ENCODE measurements around the gene LRRC8D.

DNA sequence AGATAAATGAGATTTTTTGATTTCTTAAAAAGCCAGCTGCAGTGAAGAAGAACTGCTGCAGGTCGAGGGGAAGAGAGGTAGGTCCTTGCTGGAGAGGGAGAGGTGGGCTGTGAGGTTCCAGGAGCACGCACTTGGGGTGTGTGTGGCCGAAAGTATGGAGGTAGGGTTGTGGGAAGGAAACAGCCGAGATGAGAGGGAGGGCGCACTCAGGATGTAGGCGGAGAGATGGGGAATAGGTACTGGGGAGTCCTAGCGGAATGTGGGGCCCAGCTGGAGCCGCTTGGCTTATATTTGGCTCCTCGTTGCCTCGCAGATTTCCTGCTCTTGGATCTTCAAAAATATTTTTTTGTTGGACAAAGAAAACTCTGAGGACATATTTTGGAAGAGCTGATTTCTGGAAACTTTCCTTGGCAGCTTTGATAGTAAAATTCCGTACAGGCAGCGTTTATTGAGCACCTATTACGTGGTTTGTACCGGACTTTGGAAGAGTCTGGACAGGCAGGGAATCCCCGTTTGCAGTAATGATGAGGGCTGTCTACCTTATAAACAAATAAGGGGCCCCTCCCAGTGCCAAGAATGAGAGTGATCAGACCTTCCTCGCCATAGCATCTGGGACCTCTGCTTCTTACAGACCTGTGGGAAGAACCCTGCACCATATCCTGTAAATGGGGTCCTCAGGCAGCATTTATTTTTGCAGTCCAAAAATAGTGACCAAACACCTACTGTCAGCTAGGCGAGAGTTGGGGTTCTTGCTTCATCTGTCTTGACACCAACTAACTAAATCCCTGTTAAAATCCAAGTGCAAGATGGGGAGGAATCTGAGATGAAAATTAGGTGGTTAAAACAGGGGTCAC, 1.5 kb downstream of the LRRC8D start:
- TF ChIP-seq POLR2A (IDR thresholded peaks at IDR 0.05; ENCODE audit: low read depth, low read length) = no peak
- no peak for TF ChIP-seq RAD21 (IDR thresholded peaks at IDR 0.05; ENCODE audit: low read length)
- TF ChIP-seq, protein P1, sequence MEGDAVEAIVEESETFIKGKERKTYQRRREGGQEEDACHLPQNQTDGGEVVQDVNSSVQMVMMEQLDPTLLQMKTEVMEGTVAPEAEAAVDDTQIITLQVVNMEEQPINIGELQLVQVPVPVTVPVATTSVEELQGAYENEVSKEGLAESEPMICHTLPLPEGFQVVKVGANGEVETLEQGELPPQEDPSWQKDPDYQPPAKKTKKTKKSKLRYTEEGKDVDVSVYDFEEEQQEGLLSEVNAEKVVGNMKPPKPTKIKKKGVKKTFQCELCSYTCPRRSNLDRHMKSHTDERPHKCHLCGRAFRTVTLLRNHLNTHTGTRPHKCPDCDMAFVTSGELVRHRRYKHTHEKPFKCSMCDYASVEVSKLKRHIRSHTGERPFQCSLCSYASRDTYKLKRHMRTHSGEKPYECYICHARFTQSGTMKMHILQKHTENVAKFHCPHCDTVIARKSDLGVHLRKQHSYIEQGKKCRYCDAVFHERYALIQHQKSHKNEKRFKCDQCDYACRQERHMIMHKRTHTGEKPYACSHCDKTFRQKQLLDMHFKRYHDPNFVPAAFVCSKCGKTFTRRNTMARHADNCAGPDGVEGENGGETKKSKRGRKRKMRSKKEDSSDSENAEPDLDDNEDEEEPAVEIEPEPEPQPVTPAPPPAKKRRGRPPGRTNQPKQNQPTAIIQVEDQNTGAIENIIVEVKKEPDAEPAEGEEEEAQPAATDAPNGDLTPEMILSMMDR (conservative IDR thresholded peaks at IDR 0.05; ENCODE audit: low read depth, low read length) = no peak
- TF ChIP-seq BHLHE40 (IDR thresholded peaks at IDR 0.05; ENCODE audit: low read depth, low read length) = no peak
- TF ChIP-seq FOS (IDR thresholded peaks at IDR 0.05; ENCODE audit: low read depth, low read length) = no peak
- TF ChIP-seq MXI1 (IDR thresholded peaks at IDR 0.05; ENCODE audit: borderline replicate concordance, low read depth, low read length) = no peak
- TF ChIP-seq USF2 (IDR thresholded peaks at IDR 0.05; ENCODE audit: low read depth, low read length) = no peak
- no peak for TF ChIP-seq NFE2L2 (IDR thresholded peaks at IDR 0.05; ENCODE audit: low read depth, low read length)
- TF ChIP-seq MAZ (IDR thresholded peaks at IDR 0.05; ENCODE audit: borderline replicate concordance, low read depth, low read length) = no peak
- TF ChIP-seq RFX5 (IDR thresholded peaks at IDR 0.05; ENCODE audit: low read depth, low read length) = no peak
